GM18519 (cell line): ENCODE measurements around the gene CCSER2.
"Not testable (repeated sequence)": the region's sequence is repeated elsewhere in the genome, so short reads cannot be mapped to it uniquely, and the experiment has no call there.

Source experiments
- ATAC-seq: cut with Tn5 transposase; IDR thresholded peaks from one replicate; pipeline ENCODE4 v1.9.1; 2021; ENCODE audit warnings: mild to moderate bottlenecking, moderate library complexity; ENCODE audit not compliant: unreplicated experiment, low FRiP score

Gene CCSER2

GRCh38 chr10:84328418-84329195, at the start of gene CCSER2:
TSS of gene CCSER2 (plus strand) at chr10:84328589. CDS start at chr10:84371053, 42,464 bp downstream.
- ATAC-seq: peak; percentile 50

- ATAC-seq: not testable (repeated sequence)
Measured at GRCh38 chr10:84279876-84280475, 48.4 kb upstream of the CCSER2 start.

- no peak for ATAC-seq
Measured at GRCh38 chr10:84286695-84287094, 41.7 kb upstream of the CCSER2 start.

GRCh38 chr10:84288151-84288550, 40.2 kb upstream of the CCSER2 start:
- no peak for ATAC-seq

- no peak for ATAC-seq
Measured at GRCh38 chr10:84289521-84290200, 38.7 kb upstream of the CCSER2 start.

- no peak for ATAC-seq
Measured at GRCh38 chr10:84290235-84290634, 38.2 kb upstream of the CCSER2 start.

GRCh38 chr10:84291384-84291783, 37.0 kb upstream of the CCSER2 start:
- no peak for ATAC-seq

GRCh38 chr10:84292502-84292901, 35.9 kb upstream of the CCSER2 start:
- peak; percentile 57 for ATAC-seq

- no peak for ATAC-seq
Measured at GRCh38 chr10:84293171-84293570, 35.2 kb upstream of the CCSER2 start.

GRCh38 chr10:84293574-84294016, 34.8 kb upstream of the CCSER2 start:
- ATAC-seq: no peak

GRCh38 chr10:84294766-84295447, 33.5 kb upstream of the CCSER2 start:
- ATAC-seq: peak; percentile 86

GRCh38 chr10:84296091-84296981, 32.1 kb upstream of the CCSER2 start:
- no peak for ATAC-seq

- ATAC-seq: no peak
Measured at GRCh38 chr10:84298057-84298456, 30.3 kb upstream of the CCSER2 start.

GRCh38 chr10:84302223-84302622, 26.2 kb upstream of the CCSER2 start:
- no peak for ATAC-seq

- no peak for ATAC-seq
Measured at GRCh38 chr10:84306751-84307384, 21.5 kb upstream of the CCSER2 start.

GRCh38 chr10:84308021-84308420, 20.4 kb upstream of the CCSER2 start:
- ATAC-seq: no peak

GRCh38 chr10:84308481-84309304, 19.7 kb upstream of the CCSER2 start:
- peak; percentile 48 for ATAC-seq

- no peak for ATAC-seq
Measured at GRCh38 chr10:84310470-84310869, 17.9 kb upstream of the CCSER2 start.

- ATAC-seq: no peak
Measured at GRCh38 chr10:84311576-84311975, 16.8 kb upstream of the CCSER2 start.
